DMS153 (cell line): ENCODE measurements around the gene STK16.
A peak's percentile ranks its signal among the peaks of the same experiment; 100 is the strongest.
"Not testable (repeated sequence)": the region's sequence is repeated elsewhere in the genome, so short reads cannot be mapped to it uniquely, and the experiment has no call there.

Experiments used
- DNase-seq: peaks from one replicate; lab custom pipeline; 2025; lab: John Stamatoyannopoulos, UW

STK16 gene

DNA sequence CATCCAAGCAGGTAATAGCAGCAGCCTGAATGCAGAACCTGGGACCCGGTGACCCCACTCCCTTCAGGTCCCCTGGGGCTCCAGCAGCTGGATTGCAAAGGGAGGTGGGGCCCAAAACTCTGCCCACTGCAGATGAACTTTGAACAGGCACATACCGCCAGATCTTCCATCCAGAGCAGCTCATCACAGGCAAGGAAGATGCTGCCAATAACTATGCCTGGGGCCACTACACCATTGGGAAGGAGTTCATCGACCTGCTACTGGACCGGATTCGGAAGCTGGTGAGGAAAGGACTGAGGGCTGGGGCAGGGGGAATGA lies 24.7 kb downstream of the STK16 start:
- DNase-seq, result no peak

DNA sequence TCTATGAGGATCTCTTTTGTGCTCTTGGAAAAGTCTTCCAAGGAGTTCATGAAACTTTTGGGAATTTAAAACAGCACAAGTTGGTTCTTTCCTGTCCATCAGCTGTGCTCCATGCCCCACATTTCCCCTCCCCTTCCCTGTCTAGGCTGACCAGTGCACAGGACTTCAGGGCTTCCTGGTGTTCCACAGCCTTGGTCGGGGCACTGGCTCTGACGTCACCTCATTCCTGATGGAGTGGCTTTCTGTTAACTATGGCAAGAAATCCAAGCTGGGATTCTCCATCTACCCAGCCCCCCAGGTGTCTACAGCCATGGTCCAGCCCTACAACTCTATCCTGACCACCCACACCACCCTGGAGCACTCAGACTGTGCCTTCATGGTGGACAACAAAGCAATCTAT lies 25.7 kb downstream of the STK16 start:
- DNase-seq, result no peak

DNA sequence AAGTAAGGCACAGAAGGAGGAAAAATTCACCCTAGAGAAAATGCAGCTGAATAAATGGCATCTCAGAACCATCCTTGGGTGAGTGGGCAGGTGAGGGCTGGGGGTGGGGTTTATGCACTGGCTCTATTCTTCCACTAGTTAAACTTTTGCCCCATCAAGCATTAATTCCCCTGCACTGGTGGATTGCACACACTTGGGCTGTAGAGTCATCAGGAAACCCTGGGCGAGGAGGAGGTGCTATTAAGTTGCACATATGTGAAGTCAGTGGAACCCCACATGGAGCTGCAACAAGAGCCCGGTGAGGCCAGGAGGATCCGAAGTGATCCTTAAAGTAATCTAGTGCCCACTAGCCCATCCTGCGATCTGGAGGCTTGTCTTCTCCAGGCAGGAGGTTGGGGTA lies 27.1 kb downstream of the STK16 start:
- DNase-seq, result no peak

DNA sequence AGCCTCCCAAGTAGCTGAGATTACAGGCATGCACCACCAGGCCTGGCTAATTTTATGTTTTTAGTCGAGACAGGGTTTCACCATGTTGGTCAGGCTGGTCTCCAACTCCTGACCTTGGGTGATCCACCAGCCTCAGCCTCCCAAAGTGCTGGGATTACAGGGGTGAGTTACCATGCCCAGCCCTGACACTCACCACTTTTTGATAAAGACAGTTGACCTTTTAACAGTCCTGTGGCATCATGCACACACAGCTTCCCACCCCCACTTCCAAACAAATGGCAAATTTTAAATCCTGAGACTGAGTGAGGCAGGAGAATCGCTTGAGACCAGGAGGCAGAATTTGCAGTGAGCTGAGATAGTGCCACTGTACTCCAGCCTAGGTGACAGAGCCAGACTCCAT lies 27.7 kb downstream of the STK16 start:
- no peak for DNase-seq

DNA sequence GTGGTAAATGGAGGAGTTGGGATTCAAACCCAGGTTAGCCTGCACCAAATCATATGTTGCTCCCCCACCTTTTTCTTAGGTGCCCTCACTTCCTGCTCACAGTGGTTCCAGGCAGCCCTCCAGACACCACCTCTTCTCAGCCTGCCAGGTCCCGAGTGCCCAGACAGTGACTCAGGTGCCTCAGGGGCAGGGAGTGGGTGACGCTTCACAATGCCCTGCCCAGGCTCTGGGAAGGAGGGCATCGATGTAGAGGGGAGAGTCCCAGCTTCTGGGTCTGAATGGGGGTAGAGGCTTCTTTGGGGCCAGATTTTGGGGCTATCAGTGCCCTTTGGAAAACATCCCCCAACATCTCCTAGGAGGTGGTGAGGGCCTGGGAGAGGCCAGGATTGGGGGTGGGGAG lies 28.7 kb downstream of the STK16 start:
- DNase-seq, result no peak

DNA sequence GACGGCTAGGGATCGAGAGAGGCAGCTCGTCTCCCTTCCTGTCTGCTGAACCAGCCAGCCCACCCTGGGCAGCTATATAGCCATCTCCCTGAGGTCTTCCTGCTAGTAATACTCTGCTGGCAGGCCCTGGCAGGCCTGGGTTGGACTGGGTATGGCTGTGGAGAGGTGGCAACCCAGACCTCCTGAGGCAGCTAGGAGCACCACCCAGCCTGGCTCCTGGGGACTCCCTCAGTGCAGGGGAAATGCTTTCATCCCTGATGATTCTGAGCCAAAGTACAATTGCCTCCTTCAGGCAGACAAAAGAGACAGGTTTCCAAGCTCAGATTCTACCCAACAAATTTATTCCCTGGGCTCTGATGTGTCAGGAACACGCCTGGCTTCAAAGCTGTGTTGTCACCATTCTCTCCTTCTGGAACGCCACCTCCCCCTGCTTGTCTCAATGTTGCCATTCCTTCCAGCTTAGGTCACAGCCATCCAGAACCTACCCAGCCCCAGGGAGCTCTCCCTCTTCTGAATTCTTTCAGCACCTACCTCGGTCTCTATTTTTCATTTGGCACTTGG lies 29.2 kb downstream of the STK16 start:
- no peak for DNase-seq

DNA sequence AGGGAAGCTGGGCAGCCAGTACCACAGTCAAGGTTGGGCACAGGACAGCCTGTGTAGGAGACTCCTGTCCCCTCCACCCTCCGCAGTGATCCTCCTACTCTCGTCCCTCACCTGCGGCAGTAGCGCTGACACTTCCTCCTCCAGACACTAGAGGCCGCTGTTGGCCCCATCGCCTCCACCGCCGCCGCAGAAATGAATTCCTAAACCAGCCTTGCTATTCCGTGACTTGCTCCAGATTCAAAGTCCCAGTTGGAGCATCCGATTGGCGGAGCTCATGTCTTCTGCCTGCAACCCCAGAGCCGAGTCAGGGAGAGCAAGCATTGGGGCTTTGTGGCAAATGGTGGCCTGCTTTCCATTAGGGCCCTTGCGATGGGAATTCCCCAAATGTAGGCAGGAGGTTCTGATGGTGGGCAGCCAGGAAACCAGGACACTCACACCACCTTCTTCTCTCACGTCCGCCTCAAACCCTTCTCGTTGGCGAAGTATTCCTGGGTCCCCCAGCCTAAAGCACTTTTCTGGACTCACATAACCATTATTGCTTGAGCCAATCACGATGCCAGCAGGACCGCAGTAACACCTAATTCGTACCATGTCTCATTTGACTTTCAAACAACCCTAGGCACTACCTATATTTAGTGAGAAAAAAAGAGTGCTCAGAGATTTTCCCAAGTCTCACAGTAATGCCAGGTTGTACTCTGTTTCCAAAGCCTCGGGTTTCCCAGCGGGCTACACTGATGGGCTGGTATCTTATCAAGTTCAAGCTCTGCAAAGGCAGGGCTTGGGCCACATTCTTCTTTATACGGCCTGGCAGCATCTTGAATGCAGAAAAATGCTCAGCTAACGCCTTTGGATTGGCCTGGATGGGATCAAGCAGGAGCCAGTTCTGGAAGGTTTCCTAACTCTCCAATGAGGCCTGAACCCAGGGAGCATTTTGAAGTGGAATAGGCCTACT lies 32.7 kb downstream of the STK16 start:
- peak; percentile 67 for DNase-seq

DNA sequence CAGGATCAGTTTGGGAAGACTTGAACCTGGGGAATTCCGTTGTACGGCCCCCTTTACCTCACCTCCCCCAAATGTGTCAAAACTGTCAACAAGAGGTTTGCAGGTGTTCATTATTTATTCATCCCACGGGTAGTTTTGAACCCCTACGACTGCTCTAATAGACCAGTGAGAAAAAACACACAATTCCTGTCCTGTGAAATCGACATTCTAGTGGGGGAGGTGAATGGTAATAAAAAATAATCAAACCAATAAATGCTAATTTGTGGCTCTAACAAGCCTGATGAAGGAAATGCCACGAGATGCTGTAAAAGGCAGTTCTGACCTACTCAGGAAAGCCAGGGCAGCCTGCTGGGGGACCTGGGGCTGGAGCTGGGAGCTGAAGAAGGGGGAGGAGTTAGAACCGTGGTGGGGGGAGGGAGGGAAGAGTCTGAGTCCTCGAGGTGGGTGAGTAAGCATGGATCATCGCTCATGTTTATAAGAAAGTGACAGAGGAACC lies 33.4 kb downstream of the STK16 start:
- DNase-seq, result no peak

DNA sequence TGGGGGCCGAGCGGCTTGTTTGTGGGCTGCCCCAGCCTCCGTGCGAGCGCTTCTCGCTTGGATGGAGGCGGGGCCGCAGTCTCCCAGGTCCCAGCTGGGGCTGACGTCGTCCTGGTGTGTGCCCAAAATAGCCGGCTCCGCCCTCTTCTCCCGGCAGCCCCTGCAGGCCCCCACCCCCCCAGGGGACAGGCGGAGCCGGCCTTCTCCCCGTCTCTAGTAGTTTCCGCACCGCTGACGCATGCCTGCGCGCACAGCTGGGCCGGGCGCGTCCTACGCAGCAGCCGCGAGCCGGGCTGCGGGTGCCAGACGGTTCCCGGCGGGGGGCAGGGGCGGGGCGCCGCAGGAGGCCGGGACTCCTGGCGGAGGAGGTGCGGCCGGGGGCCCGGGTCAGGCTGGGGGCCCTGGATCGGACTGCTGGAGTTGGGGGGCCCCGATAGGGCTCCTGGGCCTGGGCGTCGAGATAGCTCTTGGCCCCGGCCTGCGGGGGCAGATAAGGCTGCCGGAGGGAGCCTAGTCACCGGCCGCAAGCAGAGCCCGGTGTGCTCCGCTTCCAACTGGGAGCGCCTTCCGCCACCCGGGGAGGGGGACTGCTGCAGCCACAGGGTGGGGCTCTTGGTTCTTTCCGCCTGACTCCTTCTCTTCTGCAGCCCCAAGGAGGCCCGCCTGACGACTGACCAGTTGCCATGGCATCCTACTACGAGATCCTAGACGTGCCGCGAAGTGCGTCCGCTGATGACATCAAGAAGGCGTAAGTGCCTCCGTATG lies 34.1 kb downstream of the STK16 start, which contains the start of gene DNAJB2:
Gene DNAJB2, plus strand, starts transcription at position 216 of the 765 bp plus-strand sequence. Its CDS starts 468 bp downstream, at position 684.
- peak; percentile 95 for DNase-seq

DNA sequence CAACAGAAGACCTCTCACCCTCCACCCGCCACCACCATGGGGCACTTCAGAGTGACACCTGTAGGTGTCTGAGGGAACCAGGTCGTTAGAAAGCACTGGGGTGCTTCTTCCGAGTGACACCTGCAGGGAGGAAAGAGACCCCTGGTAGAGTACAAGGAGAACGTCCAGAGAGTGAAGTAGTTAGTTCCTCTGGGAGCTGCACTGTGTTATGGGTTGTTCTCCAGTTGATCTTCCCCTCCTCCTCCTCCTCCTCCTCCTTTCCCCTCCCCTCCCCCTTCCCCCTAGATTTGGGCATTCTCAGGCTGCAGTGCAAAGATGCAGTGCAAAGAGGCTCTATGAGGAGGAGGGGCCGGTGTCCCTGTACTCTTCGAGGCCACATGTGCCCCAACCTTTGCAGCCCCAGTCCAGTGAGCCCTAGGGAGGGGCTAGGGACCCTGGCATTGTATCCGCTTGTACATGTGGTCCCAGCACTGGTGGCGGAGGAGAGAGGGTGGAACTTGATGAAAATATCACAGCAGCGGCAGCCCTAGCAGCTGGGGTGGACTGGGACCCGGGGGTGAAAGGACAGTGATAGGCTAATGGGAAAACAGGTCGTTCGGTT lies 34.7 kb downstream of the STK16 start:
- DNase-seq, result no peak

DNA sequence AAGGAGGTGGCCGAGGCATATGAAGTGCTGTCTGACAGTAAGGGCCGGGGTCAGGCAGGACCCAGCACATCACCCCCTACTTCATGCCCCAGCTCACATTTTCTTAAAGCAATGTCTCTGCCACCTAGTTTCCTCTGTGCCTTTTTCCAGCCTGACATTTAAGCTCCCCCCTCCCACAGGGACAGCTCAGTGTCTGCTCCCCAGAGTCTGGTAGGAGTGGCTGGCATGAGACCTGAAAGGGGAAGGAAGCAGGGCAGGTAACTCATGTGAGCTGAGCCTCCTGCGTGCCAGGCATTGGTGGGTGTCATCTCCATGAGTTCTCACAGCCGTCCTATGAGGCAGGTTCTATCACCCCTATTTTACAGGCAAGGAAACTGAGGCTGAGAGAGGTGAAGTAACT lies 35.4 kb downstream of the STK16 start:
- DNase-seq, result no peak

DNA sequence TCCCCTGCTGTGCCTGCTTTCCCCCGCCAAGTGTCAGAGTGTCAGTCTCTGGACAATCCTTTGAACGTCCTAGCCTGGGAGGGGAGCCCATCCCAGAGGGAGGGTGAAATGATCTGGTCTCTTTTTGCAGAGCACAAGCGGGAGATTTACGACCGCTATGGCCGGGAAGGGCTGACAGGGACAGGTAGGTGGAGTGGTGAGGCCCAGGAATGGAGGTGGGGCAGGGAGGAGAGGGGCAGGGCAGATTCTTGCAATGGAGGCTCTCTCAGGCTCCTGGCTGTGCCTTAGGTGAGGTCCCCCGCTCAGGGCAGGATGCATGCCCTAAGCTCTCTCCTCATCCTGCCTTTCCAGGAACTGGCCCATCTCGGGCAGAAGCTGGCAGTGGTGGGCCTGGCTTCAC lies 36.3 kb downstream of the STK16 start:
- DNase-seq, result no peak

DNA sequence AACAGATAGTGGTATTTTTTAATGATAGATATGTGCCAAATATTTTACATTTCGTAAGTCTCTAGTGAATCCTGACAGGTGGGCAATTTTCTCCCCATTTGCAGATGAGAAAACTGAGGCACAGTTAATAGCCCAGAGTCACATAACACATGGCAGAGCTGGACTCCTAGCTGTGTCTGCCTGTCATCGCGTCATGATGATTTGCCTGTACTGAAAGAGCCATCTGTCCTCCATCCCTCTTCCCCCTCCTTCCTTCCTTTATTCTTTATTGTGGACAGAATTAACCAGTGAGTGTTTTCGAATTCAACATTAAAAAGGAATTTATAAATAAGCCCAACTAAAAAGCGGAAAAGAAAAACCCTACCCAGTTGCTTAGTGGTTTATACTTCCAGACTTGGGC lies 37.1 kb downstream of the STK16 start:
- DNase-seq, result no peak

DNA sequence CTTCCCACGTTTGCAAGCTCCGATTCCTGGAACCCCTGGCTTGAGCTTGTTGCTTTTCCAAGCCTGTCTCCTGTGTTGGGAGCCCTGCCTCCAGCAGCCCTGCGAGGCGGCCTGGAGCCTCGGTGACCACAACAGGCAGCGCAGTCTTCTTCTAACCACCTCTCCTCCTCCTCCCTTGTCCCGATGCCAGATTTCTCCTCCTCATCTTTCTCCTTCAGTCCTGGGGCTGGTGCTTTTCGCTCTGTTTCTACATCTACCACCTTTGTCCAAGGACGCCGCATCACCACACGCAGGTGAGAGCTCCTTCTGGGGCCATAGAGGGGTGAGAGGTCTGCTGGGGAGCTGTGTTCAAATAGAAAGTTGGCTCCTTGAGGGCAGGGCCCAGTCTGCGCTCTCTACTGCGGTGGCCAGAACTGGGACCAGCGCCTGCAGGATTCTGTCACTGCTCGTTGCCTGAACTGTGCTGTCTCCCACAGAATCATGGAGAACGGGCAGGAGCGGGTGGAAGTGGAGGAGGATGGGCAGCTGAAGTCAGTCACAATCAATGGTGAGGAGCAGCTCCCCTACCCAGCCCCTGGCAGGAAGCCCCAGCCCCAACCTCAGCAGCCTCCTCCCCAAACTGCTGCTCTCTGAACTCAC lies 37.8 kb downstream of the STK16 start:
- no peak for DNase-seq

DNA sequence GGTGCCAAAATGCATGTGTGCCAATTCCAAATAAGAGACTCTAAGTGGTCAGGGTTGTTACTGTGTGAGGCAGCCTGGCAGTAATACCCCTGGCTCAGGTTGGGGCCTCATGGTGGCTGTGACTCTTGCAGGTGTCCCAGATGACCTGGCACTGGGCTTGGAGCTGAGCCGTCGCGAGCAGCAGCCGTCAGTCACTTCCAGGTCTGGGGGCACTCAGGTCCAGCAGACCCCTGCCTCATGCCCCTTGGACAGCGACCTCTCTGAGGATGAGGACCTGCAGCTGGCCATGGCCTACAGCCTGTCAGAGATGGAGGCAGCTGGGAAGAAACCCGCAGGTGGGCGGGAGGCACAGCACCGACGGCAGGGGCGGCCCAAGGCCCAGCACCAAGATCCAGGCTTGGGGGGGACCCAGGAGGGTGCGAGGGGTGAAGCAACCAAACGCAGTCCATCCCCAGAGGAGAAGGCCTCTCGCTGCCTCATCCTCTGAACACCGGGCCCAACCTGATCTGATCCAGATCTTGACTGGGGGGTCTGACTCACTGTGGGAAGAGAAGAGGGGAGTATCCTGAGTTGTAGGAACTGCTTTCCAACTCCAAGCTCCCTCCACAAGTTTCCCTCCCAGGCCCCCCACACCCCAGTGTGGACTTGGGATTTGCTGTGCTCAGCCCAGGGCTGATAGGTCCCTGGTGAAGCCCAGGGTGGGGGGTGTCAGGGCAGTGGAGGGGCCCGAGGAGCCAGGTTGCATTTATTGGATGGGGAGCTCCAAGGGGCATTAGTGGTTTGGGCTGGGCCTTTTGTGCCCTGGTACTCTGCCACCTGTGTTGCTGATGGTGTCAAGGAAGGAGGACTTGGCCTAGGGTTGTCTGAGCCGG lies 39.5 kb downstream of the STK16 start:
- DNase-seq, result no peak

DNA sequence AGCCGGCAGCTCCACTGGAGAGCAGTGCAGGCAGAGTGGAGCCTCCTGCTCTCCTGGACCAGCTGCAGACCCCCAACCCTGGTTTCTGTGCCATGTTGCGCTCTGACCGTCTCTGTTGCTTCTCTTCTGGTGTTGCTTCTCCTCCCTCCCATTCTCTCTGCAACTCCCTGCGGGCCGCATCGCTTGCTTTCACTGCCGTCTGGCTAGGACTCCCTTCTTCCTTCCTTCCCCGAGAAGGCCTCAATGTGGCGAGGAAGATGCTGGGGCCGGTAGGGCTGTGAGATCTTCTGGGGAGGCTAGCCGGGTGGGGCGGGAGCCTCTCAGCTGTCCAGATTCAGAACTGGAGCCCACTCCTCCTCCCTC lies 40.1 kb downstream of the STK16 start:
- DNase-seq, result no peak

DNA sequence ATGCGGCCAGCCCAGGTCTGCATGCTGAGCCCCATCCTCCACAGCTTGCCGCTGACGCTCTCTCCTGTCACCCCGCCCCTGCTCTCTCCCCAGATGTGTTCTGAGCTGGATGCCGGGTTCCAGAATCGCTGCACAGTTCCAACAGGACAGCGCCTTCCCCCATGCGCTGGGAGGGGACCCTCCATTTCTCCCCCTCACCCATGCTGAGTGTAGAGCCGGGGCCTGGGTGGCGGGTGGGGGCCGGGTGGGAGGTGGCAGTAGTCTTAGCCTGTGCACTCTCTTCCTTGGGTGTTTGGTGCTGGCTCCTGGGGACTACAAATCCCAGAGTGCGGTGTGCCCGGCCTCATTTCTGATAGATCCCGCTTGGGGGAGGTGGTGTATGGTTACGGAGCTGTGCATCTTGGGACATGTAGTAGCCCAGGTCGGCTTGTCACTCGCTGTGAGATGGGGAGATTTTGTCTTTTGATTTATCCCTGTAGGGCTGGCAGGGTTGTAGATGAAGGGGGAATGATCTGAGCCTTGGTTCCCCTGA lies 40.7 kb downstream of the STK16 start:
- no peak for DNase-seq

DNA sequence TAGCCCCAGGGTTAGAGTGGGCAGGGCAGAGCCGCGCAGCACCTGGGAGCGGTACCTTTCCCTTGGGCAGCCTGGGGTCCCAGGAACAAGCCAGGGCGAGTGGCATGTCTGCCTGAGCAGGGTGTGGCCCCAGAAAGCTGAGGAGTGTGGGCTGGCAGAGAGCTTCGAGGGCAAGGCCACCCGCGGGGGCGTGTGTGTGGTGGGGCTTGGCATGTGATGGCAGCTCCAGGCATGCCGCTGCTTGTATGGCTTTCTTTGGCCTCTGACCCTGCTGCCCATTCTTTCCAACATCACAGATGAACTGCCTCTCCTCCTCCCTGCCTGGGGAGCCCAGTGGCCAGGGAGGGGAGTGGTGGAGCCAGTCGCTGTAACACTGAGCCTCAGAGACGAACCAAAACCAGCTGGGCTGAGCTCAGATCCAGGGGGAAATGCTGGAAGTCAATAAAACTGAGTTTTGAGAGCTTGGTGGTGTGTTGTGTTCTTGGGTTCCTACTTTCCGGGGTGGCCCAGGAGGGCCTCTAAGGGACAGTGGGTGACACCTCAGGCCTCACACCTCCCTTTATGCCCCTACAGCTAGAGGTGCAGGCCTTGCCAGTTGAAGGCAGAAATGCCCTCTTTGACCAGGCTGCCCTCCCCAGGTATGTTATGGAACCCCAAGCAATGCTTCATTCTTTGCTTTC lies 41.3 kb downstream of the STK16 start:
- no peak for DNase-seq

DNA sequence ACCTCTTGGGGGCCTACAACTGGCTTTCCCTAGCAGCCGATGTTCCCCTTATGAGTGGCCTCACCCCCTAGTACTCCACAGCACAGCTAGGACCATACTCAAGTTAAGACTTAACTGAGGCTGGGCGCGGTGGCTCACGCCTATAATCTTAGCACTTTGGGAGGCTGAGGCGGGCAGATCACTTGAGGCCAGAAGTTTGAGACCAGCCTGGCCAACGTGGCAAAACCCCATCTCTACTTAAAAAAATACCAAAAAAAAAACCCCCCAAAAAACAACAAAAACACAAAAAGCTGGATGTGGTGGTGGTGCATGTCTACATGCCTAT lies 41.8 kb downstream of the STK16 start:
- DNase-seq, result not testable (repeated sequence)

DNA sequence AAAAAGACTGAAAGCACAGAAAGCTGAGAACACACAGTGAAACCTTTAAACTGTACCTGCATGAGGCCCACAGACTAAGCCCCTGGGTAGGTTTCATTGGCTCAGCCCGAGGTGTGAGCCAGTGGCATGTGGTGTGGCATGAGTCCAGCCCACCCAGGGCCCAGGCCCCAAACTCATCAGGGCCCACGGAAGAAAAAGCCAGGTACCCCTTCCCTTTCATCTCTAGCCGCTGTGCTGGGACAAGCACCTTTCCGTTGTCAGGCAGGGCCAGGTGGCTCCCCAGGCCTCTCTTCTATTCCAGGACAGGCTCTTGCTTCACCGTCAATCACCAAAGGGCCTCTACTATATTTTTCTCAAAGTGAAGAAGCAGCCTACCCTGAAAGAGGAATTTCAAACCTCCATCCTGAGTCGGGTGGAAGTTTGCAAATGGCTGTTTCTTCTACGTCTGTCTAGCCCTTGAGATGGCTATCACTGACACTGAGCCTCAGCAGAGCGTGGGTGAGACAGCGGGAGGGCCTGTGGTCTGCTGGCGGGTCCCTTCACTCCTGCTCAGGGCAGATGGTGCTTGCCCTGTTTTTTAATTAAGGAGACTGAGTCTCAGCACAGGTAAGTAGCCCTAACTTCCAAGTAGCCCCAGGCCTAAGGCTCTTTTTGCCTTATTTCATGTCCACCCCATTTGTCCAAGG lies 42.4 kb downstream of the STK16 start:
- no peak for DNase-seq
